Activated CD4-positive, alpha-beta T cell treated with anti-CD3 and anti-CD28 coated beads for 24 hours (primary cell): ENCODE data around the gene BSG.

Experiments used
- DNase-seq, 2 donors: peaks; one replicate each; pipeline ENCODE4 v3.0.0-alpha.2; 2020; ENCODE audit warnings: low read depth in 2 of 2

BSG gene

GRCh38 chr19:540867-541637 is 31.3 kb upstream of the BSG start:
- no peak for DNase-seq

GRCh38 chr19:541699-542098 is 30.7 kb upstream of the BSG start:
- DNase-seq = no peak

GRCh38 chr19:542173-542866 is 30.1 kb upstream of the BSG start:
- no peak for DNase-seq

- DNase-seq = peak; percentile 56 to 62
Measured at GRCh38 chr19:543910-544608, 28.3 kb upstream of the BSG start, which contains the start of gene GZMM. Gene GZMM (plus strand): TSS chr19:544053. CDS start chr19:544072, 19 bp downstream.

- DNase-seq = no peak
Measured at GRCh38 chr19:547117-547516, 25.3 kb upstream of the BSG start.

GRCh38 chr19:547836-548720 is 24.3 kb upstream of the BSG start:
- DNase-seq = no peak

GRCh38 chr19:548886-549830 is 23.2 kb upstream of the BSG start:
- DNase-seq = no peak

- DNase-seq = no peak
Measured at GRCh38 chr19:554817-555216, 17.6 kb upstream of the BSG start.

GRCh38 chr19:555474-555808 is 17.0 kb upstream of the BSG start:
- no peak for DNase-seq

- no peak for DNase-seq
Measured at GRCh38 chr19:556611-557382, 15.6 kb upstream of the BSG start.

- DNase-seq = no peak
Measured at GRCh38 chr19:558770-559439, 13.5 kb upstream of the BSG start.

- no peak for DNase-seq
Measured at GRCh38 chr19:560121-560520, 12.3 kb upstream of the BSG start.

- DNase-seq = no peak
Measured at GRCh38 chr19:566403-566802, 6.0 kb upstream of the BSG start.

- no peak for DNase-seq
Measured at GRCh38 chr19:566844-567243, 5.6 kb upstream of the BSG start.

GRCh38 chr19:567296-567900 is 5.0 kb upstream of the BSG start:
- DNase-seq = no peak

- DNase-seq = no peak
Measured at GRCh38 chr19:570251-570686, 2.1 kb upstream of the BSG start.

- DNase-seq = no peak
Measured at GRCh38 chr19:570937-571565, 1.3 kb upstream of the BSG start.

GRCh38 chr19:571566-571974 is 826 bp upstream of the BSG start:
- no peak for DNase-seq
